ENCODE results near the gene TARBP1.

DNA sequence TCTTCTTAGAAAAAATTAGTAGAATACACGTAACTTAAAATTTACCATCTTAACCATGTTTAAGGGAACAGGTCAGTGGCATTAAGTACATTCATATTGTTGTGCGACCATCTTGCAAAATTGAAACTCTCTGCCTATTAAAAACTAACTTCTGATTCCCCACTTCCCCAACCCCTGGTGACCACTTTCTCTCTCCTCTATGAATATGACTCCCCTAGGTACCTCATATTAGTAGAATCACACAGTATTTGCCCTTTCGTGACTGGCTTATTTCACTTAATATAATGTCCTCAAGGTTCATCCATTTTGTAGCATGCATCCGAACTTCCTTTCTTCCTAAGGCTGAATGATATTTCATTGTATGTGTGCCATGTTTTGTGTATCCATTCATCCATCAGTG lies 15.1 kb upstream of the TARBP1 start:
- no peak for TF ChIP-seq TAF1 (IDR thresholded peaks at IDR 0.05; ENCODE audit: low read depth, low read length)
- TF ChIP-seq, protein P1, sequence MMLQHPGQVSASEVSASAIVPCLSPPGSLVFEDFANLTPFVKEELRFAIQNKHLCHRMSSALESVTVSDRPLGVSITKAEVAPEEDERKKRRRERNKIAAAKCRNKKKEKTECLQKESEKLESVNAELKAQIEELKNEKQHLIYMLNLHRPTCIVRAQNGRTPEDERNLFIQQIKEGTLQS (IDR thresholded peaks at IDR 0.05; ENCODE audit: insufficient read depth, low read depth, low read length) = no peak
- TF ChIP-seq, protein P2, sequence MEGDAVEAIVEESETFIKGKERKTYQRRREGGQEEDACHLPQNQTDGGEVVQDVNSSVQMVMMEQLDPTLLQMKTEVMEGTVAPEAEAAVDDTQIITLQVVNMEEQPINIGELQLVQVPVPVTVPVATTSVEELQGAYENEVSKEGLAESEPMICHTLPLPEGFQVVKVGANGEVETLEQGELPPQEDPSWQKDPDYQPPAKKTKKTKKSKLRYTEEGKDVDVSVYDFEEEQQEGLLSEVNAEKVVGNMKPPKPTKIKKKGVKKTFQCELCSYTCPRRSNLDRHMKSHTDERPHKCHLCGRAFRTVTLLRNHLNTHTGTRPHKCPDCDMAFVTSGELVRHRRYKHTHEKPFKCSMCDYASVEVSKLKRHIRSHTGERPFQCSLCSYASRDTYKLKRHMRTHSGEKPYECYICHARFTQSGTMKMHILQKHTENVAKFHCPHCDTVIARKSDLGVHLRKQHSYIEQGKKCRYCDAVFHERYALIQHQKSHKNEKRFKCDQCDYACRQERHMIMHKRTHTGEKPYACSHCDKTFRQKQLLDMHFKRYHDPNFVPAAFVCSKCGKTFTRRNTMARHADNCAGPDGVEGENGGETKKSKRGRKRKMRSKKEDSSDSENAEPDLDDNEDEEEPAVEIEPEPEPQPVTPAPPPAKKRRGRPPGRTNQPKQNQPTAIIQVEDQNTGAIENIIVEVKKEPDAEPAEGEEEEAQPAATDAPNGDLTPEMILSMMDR (IDR thresholded peaks at IDR 0.05; ENCODE audit: control extremely low read depth in 1 of 3, insufficient read depth in 1 of 3, low read depth in 1 of 3, low read length in 3 of 3) = no peak
- TF ChIP-seq CHD2 (IDR thresholded peaks at IDR 0.05; ENCODE audit: low read length) = no peak
- TF ChIP-seq FOSL1 (IDR thresholded peaks at IDR 0.05; ENCODE audit: insufficient read depth, low read depth, low read length) = no peak
- no peak for TF ChIP-seq MAFK (IDR thresholded peaks at IDR 0.05; ENCODE audit: low read depth, low read length)
- no peak for TF ChIP-seq PHF8 (conservative IDR thresholded peaks at IDR 0.05; ENCODE audit: low read depth, low read length)
- TF ChIP-seq POLR2AphosphoS5 (IDR thresholded peaks at IDR 0.05; ENCODE audit: low read depth, low read length) = no peak
- TF ChIP-seq KDM4A (IDR thresholded peaks at IDR 0.05; ENCODE audit: low read depth, low read length, severe bottlenecking) = no peak
- no peak for TF ChIP-seq EZH2 (IDR thresholded peaks at IDR 0.05; ENCODE audit: low read depth, low read length, severe bottlenecking)
- TF ChIP-seq, protein P3, sequence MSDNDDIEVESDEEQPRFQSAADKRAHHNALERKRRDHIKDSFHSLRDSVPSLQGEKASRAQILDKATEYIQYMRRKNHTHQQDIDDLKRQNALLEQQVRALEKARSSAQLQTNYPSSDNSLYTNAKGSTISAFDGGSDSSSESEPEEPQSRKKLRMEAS (IDR thresholded peaks at IDR 0.05) = no peak
- no peak for TF ChIP-seq EGR1 (IDR thresholded peaks at IDR 0.05; ENCODE audit: borderline replicate concordance, low read depth, low read length)
